Tibial nerve (tissue), 4 donors: ENCODE measurements around the gene MACIR.

Experiments used
- CTCF ChIP-seq, 5 experiments: fragments of 200-600 bp in 3 of 5; fragments of 450-650 bp in 2 of 5; sonication (generic) in 3 of 5; IDR thresholded peaks; one replicate each; pipeline ENCODE4 v1.5.1; 2016 to 2019; ENCODE audit warnings: antibody characterized with exemption in 5 of 5, mild to moderate bottlenecking in 3 of 5, moderate library complexity in 2 of 5
- EP300 ChIP-seq, 2 donors: sonication (generic); formaldehyde crosslinking; IDR thresholded peaks; one replicate each; pipeline ENCODE4 v1.6.1; 2017; ENCODE audit warnings: antibody characterized with exemption in 2 of 2, mild to moderate bottlenecking in 1 of 2

- TF ChIP-seq EP300 (IDR thresholded peaks at IDR 0.05) (no peak), CTCF (IDR thresholded peaks at IDR 0.05) (no peak)
These were observed 35.3 kb upstream of the MACIR start for GRCh38 chr5:103223031-103223955.
